CD4-positive, alpha-beta T cell treated with Interleukin-21 for 1 hour (primary cell): Measurements from ENCODE around the gene PCDHGC3.

Experiments
- DNase-seq: peaks from one replicate; pipeline ENCODE4 v3.0.0-alpha.2; 2020

Gene PCDHGC3

GRCh38 chr5:141524604-141525597 is 49.1 kb downstream of the PCDHGC3 start:
- DNase-seq: peak; percentile 57

- no peak for DNase-seq
These were observed 49.9 kb downstream of the PCDHGC3 start for GRCh38 chr5:141525653-141526052.

- DNase-seq: no peak
These were observed 51.7 kb downstream of the PCDHGC3 start for GRCh38 chr5:141527426-141527825.
